Uterus (tissue), 4 donors: ENCODE measurements around the gene TRDMT1. TPM values are rescaled to one million over a fixed set of nuclear protein-coding genes. Genes with fewer than 3 reads are reported as not detected.

Experiments used
- DNase-seq, 2 donors: peaks; one replicate each; pipeline ENCODE4 v3.0.0-alpha.2; 2019 to 2020
- H3K27ac ChIP-seq, 2 donors: fragments of 200-600 bp; sonication (generic); 1 replicate in 1 of 2; 2 replicates in 1 of 2; pipeline ENCODE4 v1.5.1; 2016 to 2018
- H3K27me3 ChIP-seq, 2 donors: fragments of 200-600 bp; sonication (generic); one replicate each; pipeline ENCODE4 v1.5.1; 2018 to 2019; ENCODE audit warnings: control low read depth in 1 of 2
- H3K36me3 ChIP-seq, 2 donors: fragments of 200-600 bp; sonication (generic); one replicate each; pipeline ENCODE4 v1.5.1; 2019; ENCODE audit warnings: control low read depth in 1 of 2
- H3K4me1 ChIP-seq, 2 donors: fragments of 200-600 bp; sonication (generic); one replicate each; pipeline ENCODE4 v1.5.1; 2018 to 2019; ENCODE audit warnings: control low read depth in 1 of 2
- H3K4me3 ChIP-seq, 2 donors: fragments of 200-600 bp; sonication (generic); 1 replicate in 1 of 2; 2 replicates in 1 of 2; pipeline ENCODE4 v1.5.1; 2018 to 2019; ENCODE audit warnings: mild to moderate bottlenecking in 1 of 2
- H3K9me3 ChIP-seq, 2 donors: fragments of 200-600 bp; sonication (generic); one replicate each; pipeline ENCODE4 v1.5.1; 2019; ENCODE audit warnings: control low read depth in 1 of 2
- CTCF ChIP-seq, 4 experiments: fragments of 200-600 bp in 2 of 4; fragments of 450-650 bp in 2 of 4; sonication (generic) in 2 of 4; IDR thresholded peaks; one replicate each; pipeline ENCODE4 v1.5.1; 2016 to 2019; ENCODE audit warnings: antibody characterized with exemption in 4 of 4, mild to moderate bottlenecking in 2 of 4, moderate library complexity in 1 of 4
- POLR2A ChIP-seq, 2 donors: fragments of 450-650 bp; IDR thresholded peaks; one replicate each; pipeline ENCODE4 v1.6.1; 2016; ENCODE audit warnings: antibody characterized with exemption in 2 of 2, mild to moderate bottlenecking in 1 of 2, moderate library complexity in 1 of 2
- intact Hi-C: fragments of 100-400 bp; cut with DNase I; formaldehyde crosslinking; loops from one replicate; pipeline ENCODE4 v1.15.1; 2023; ENCODE audit warnings: low total_unique reads
- total RNA-seq, 4 donors: library from RNA; depleted of rRNA in 3 of 4; stranded (reverse); fragments of >200 nt in 3 of 4; gene quantifications; one replicate each; pipeline versions ENCODE4 v1.1.0 to v1.2.4, GENCODE V29; 2014 to 2023
- donor health status: DM: yes; HTN: yes; CAD: no.

Gene TRDMT1
- total RNA-seq, 4 donors from 2014 or later = 2.6 to 25.4 (median 14.8) TPM

GRCh38 chr10:17227367-17228090 is 26.1 kb upstream of the TRDMT1 start:
- intact Hi-C loops = no loop called here
- TF ChIP-seq CTCF (IDR thresholded peaks at IDR 0.05) (peak; percentile 29 to 59 (median 54)), POLR2A (IDR thresholded peaks at IDR 0.05) (no peak)
- H3K27ac ChIP-seq = peak overlapping the region; percentile 100
- DNase-seq = no peak
- H3K4me1 ChIP-seq = no peaks in the 10 kb centered on the region
- H3K9me3 ChIP-seq = no peaks in the 10 kb centered on the region
- no peaks in the 10 kb centered on the region for H3K36me3 ChIP-seq
- H3K4me3 ChIP-seq = peak overlapping the region; percentile 93 to 97
- no peaks in the 10 kb centered on the region for H3K27me3 ChIP-seq

- no peaks in the 10 kb centered on the region for H3K36me3 ChIP-seq
- no peaks in the 10 kb centered on the region for H3K27me3 ChIP-seq
- no peaks in the 10 kb centered on the region for H3K9me3 ChIP-seq
- H3K4me1 ChIP-seq = no peaks in the 10 kb centered on the region
- intact Hi-C loops = no loop called here
- peak overlapping the region; percentile 100 for H3K27ac ChIP-seq
- no peak for DNase-seq
- TF ChIP-seq POLR2A (IDR thresholded peaks at IDR 0.05) (no peak), CTCF (IDR thresholded peaks at IDR 0.05) (no peak)
- H3K4me3 ChIP-seq = peak overlapping the region in 1 of 2 donors; percentile 97
Observed at GRCh38 chr10:17226891-17227303, 25.4 kb upstream of the TRDMT1 start.

- TF ChIP-seq POLR2A (IDR thresholded peaks at IDR 0.05) = no peak
- no peak for TF ChIP-seq CTCF (IDR thresholded peaks at IDR 0.05)
- Histone ChIP-seq H3K4me1 (no peaks in the 10 kb centered on the region), H3K36me3 (no peaks in the 10 kb centered on the region), H3K27ac (no peak overlapping the region), H3K27me3 (no peaks in the 10 kb centered on the region), H3K9me3 (no peaks in the 10 kb centered on the region), H3K4me3 (no peak overlapping the region)
- intact Hi-C loops = no loop called here
- no peak for DNase-seq
Observed at GRCh38 chr10:17225808-17226207, 24.3 kb upstream of the TRDMT1 start.

- no peak for TF ChIP-seq CTCF (IDR thresholded peaks at IDR 0.05)
- TF ChIP-seq POLR2A (IDR thresholded peaks at IDR 0.05) = no peak
- no peaks in the 10 kb centered on the region for H3K9me3 ChIP-seq
- no peak for DNase-seq
- intact Hi-C loops = no loop called here
- H3K4me3 ChIP-seq = no peak overlapping the region
- no peak overlapping the region for H3K27ac ChIP-seq
- H3K27me3 ChIP-seq = no peaks in the 10 kb centered on the region
- H3K4me1 ChIP-seq = no peaks in the 10 kb centered on the region
- no peaks in the 10 kb centered on the region for H3K36me3 ChIP-seq
Observed at GRCh38 chr10:17222329-17222728, 20.9 kb upstream of the TRDMT1 start.

GRCh38 chr10:17220652-17221100 is 19.2 kb upstream of the TRDMT1 start:
- H3K4me1 ChIP-seq = peaks cover 0 to 8% of the 10 kb centered on the region in 2 donors
- H3K27ac ChIP-seq = no peak overlapping the region
- H3K4me3 ChIP-seq = no peak overlapping the region
- H3K9me3 ChIP-seq = no peaks in the 10 kb centered on the region
- H3K27me3 ChIP-seq = no peaks in the 10 kb centered on the region
- H3K36me3 ChIP-seq = no peaks in the 10 kb centered on the region
- TF ChIP-seq CTCF (IDR thresholded peaks at IDR 0.05) = no peak
- TF ChIP-seq POLR2A (IDR thresholded peaks at IDR 0.05) = no peak
- DNase-seq = no peak
- intact Hi-C loops = no loop called here
